GM23338 (cell line): ENCODE measurements around the gene NRP1. TPM values are rescaled to one million over a fixed set of nuclear protein-coding genes. Genes with fewer than 3 reads are reported as not detected.

Experiments
- ATAC-seq: fragments of 200-7000 bp; cut with Tn5 transposase; 3 replicates; pipeline ENCODE4 v1.9.1; 2020
- DNase-seq: peaks from one replicate; pipeline ENCODE4 v3.0.0-alpha.2; 2015; ENCODE audit warnings: low spot score
- H2AFZ ChIP-seq: fragments of 200-600 bp; sonication (generic); 2 replicates; pipeline ENCODE4 v1.8.0; 2016; ENCODE audit warnings: antibody characterized with exemption, mild to moderate bottlenecking, moderate library complexity
- H3F3A ChIP-seq: fragments of 200-600 bp; sonication (generic); replicated peaks from 2 replicates; pipeline ENCODE4 v1.8.0; 2017; ENCODE audit warnings: antibody characterized with exemption, mixed run types, low read depth
- H3K27ac ChIP-seq: fragments of 200-600 bp; sonication (generic); 2 replicates; pipeline ENCODE4 v1.6.1; 2016; ENCODE audit warnings: low read depth
- H3K27me3 ChIP-seq: fragments of 200-600 bp; sonication (generic); 2 replicates; pipeline ENCODE4 v1.8.0; 2016; ENCODE audit warnings: mild to moderate bottlenecking, mixed run types, moderate library complexity; ENCODE audit not compliant: insufficient read depth
- H3K36me3 ChIP-seq: fragments of 200-600 bp; sonication (generic); 2 replicates; pipeline ENCODE4 v1.8.0; 2016; ENCODE audit warnings: mild to moderate bottlenecking; ENCODE audit not compliant: insufficient read depth
- H3K4me1 ChIP-seq: fragments of 200-600 bp; sonication (generic); 2 replicates; pipeline ENCODE4 v1.8.0; 2016; ENCODE audit warnings: mild to moderate bottlenecking, moderate library complexity; ENCODE audit not compliant: insufficient read depth
- H3K4me2 ChIP-seq: fragments of 200-600 bp; sonication (generic); 2 replicates; pipeline ENCODE4 v1.7.1; 2017; ENCODE audit warnings: mixed run types
- H3K4me3 ChIP-seq: fragments of 200-600 bp; sonication (generic); 2 replicates; pipeline ENCODE4 v1.6.1; 2016; ENCODE audit warnings: mixed run types
- H3K79me2 ChIP-seq: fragments of 200-600 bp; sonication (generic); replicated peaks from 2 replicates; pipeline ENCODE4 v1.8.0; 2017; ENCODE audit warnings: mild to moderate bottlenecking; ENCODE audit not compliant: insufficient read depth
- H3K9me2 ChIP-seq: fragments of 200-600 bp; sonication (generic); 2 replicates; pipeline ENCODE4 v1.8.0; 2017; ENCODE audit not compliant: insufficient read depth
- H4K20me1 ChIP-seq: fragments of 200-600 bp; sonication (generic); replicated peaks from 2 replicates; pipeline ENCODE4 v1.8.0; 2017; ENCODE audit warnings: mild to moderate bottlenecking; ENCODE audit not compliant: insufficient read depth
- H3K27ac Mint-ChIP-seq: 2 replicates; pipeline ENCODE4 v1.8.0; 2020; ENCODE audit warnings: inconsistent platforms, mild to moderate bottlenecking, moderate library complexity, mixed read lengths
- H3K27me3 Mint-ChIP-seq: 3 replicates; pipeline ENCODE4 v1.8.0; 2022; ENCODE audit warnings: low read depth, mild to moderate bottlenecking, moderate library complexity, mixed read lengths, inconsistent platforms; ENCODE audit not compliant: insufficient read depth, poor library complexity
- H3K36me3 Mint-ChIP-seq: 3 replicates; pipeline ENCODE4 v1.8.0; 2021; ENCODE audit warnings: low read depth, mild to moderate bottlenecking, inconsistent platforms, moderate library complexity, mixed read lengths
- H3K4me1 Mint-ChIP-seq: 3 replicates; pipeline ENCODE4 v1.8.0; 2020; ENCODE audit warnings: mild to moderate bottlenecking, inconsistent platforms, mixed read lengths
- H3K4me3 Mint-ChIP-seq: 3 replicates; pipeline ENCODE4 v1.8.0; 2021; ENCODE audit warnings: moderate library complexity, mild to moderate bottlenecking, inconsistent platforms, mixed read lengths
- H3K9me3 Mint-ChIP-seq: 3 replicates; pipeline ENCODE4 v1.8.0; 2020; ENCODE audit warnings: moderate library complexity, mild to moderate bottlenecking, inconsistent platforms, mixed read lengths
- CREB1 ChIP-seq: fragments of 250-450 bp; sonication (Bioruptor Pico); IDR thresholded peaks from 2 replicates; pipeline ENCODE4 v1.5.0; 2020; ENCODE audit warnings: low read depth, mild to moderate bottlenecking, moderate library complexity
- EZH2 ChIP-seq: fragments of 200-600 bp; sonication (generic); IDR thresholded peaks from one replicate; pipeline ENCODE4 v1.8.0; 2017; ENCODE audit warnings: antibody characterized with exemption, mild to moderate bottlenecking, low read depth; ENCODE audit not compliant: unreplicated experiment
- EZH2phosphoT487 ChIP-seq: fragments of 200-600 bp; sonication (generic); IDR thresholded peaks from one replicate; pipeline ENCODE4 v1.8.1; 2018; ENCODE audit warnings: antibody characterized with exemption; ENCODE audit not compliant: unreplicated experiment
- JUNB ChIP-seq: IDR thresholded peaks from one replicate; pipeline ENCODE4 v1.6.1; 2016; ENCODE audit warnings: antibody characterized with exemption; ENCODE audit not compliant: unreplicated experiment
- NANOG ChIP-seq: IDR thresholded peaks from 2 replicates; pipeline ENCODE4 v1.6.1; 2016; ENCODE audit warnings: antibody characterized with exemption, borderline replicate concordance
- ZNF331 ChIP-seq: fragments of 250-450 bp; sonication (Bioruptor Pico); IDR thresholded peaks from 2 replicates; pipeline ENCODE4 v1.5.0; 2020; ENCODE audit warnings: low read depth, mild to moderate bottlenecking, moderate library complexity
- polyA plus RNA-seq: library from polyadenylated mRNA; unstranded; fragments of >200 nt; fragmentation: Nextera tagmentation; extraction: Ambion mirVana; gene quantifications from 2 replicates; pipeline ENCODE4 v1.2.1, GENCODE V29; 2016
- total RNA-seq: library from RNA; depleted of rRNA; stranded (reverse); fragments of >200 nt; shearing (Covaris generic); gene quantifications from 2 replicates; pipeline ENCODE4 v1.2.3, GENCODE V29; 2014
- TF ChIP-seq, protein P1 (sequence below): IDR thresholded peaks from 2 replicates; pipeline ENCODE4 v1.6.1; 2016; ENCODE audit warnings: antibody characterized with exemption

The NRP1 gene
- total and polyA plus RNA-seq, 2 experiments from 2014 or later: 2.9 to 3.5 TPM

- TF ChIP-seq EZH2 (no peak), EZH2phosphoT487 (no peak), JUNB (no peak)
- TF ChIP-seq, protein P1, sequence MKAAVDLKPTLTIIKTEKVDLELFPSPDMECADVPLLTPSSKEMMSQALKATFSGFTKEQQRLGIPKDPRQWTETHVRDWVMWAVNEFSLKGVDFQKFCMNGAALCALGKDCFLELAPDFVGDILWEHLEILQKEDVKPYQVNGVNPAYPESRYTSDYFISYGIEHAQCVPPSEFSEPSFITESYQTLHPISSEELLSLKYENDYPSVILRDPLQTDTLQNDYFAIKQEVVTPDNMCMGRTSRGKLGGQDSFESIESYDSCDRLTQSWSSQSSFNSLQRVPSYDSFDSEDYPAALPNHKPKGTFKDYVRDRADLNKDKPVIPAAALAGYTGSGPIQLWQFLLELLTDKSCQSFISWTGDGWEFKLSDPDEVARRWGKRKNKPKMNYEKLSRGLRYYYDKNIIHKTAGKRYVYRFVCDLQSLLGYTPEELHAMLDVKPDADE: no peak
- no peaks in the 10 kb centered on the region for H3F3A ChIP-seq
- H2AFZ ChIP-seq: no peak overlapping the region
- ATAC-seq (no peak), DNase-seq (no peak)
- no peak overlapping the region for H3K4me3 ChIP-seq
- H3K4me1 ChIP-seq: peaks cover 6% of the 10 kb centered on the region; the same call in 1 of the 2 replicates
- H3K36me3 ChIP-seq: no peaks in the 10 kb centered on the region
- no peak overlapping the region for H3K4me2 ChIP-seq
- no peaks in the 10 kb centered on the region for H3K79me2 ChIP-seq
- no peak overlapping the region for H3K27ac ChIP-seq
- Mint-ChIP-seq H3K4me3 (no peak overlapping the region), H3K27ac (no peak overlapping the region; the same call in 1 of the 2 replicates), H3K9me3 (no peaks in the 10 kb centered on the region), H3K27me3 (no peaks in the 10 kb centered on the region), H3K4me1 (peaks cover 15% of the 10 kb centered on the region), H3K36me3 (no peaks in the 10 kb centered on the region)
- no peaks in the 10 kb centered on the region for H4K20me1 ChIP-seq
- H3K27me3 ChIP-seq: no peaks in the 10 kb centered on the region
- H3K9me2 ChIP-seq: no peaks in the 10 kb centered on the region
These were observed 73.9 kb downstream of the NRP1 start for GRCh38 chr10:33260403-33261149.

DNA sequence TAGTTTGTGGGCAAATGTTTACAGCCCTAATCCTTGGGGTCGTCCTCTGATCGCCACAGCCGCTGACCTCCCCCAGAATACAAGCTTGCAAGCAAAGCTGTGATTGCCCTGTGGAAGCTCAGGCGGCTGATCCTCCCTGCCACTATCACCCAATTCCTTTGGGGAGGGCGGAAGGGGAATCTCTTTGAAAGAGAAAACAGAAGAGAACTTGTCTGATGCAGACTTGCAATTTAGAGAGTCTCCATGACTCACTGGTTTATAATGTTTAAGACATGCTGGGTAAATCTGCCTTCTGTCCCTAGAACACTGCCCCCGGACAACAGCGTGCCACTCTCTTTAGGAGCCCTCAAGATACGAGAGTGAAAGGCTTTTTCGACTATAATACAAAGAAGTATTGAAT lies 75.5 kb downstream of the NRP1 start:
- Histone ChIP-seq H3K27ac (no peak overlapping the region), H4K20me1 (no peaks in the 10 kb centered on the region), H3K36me3 (no peaks in the 10 kb centered on the region), H3K4me3 (no peak overlapping the region), H2AFZ (no peak overlapping the region), H3K27me3 (no peaks in the 10 kb centered on the region), H3K79me2 (no peaks in the 10 kb centered on the region), H3K4me2 (no peak overlapping the region), H3K9me2 (no peaks in the 10 kb centered on the region), H3K4me1 (peaks cover 6% of the 10 kb centered on the region; the same call in 1 of the 2 replicates), H3F3A (no peaks in the 10 kb centered on the region)
- ATAC-seq (peak; percentile 49), DNase-seq (no peak)
- H3K4me1 Mint-ChIP-seq: peaks cover 15% of the 10 kb centered on the region; the same call in 2 of the 3 replicates
- no peak overlapping the region for H3K27ac Mint-ChIP-seq
- TF ChIP-seq ZNF331: no peak
- no peak for TF ChIP-seq NANOG
- TF ChIP-seq, protein P1: no peak
- no peak for TF ChIP-seq CREB1 (CRISPR knock-in tag)
- no peaks in the 10 kb centered on the region for H3K9me3 Mint-ChIP-seq
- no peaks in the 10 kb centered on the region for H3K27me3 Mint-ChIP-seq
- no peak overlapping the region for H3K4me3 Mint-ChIP-seq
- no peaks in the 10 kb centered on the region for H3K36me3 Mint-ChIP-seq
